NK-92 (cell line): ENCODE data around the gene RNH1.

Experiments used
- DNase-seq: peaks from one replicate; lab custom pipeline; 2025; ENCODE audit not compliant: unreplicated experiment; lab: John Stamatoyannopoulos, UW

RNH1 gene

GRCh38 chr11:499201-500076 lies 7.6 kb downstream of the RNH1 start:
- no peak for DNase-seq

DNA sequence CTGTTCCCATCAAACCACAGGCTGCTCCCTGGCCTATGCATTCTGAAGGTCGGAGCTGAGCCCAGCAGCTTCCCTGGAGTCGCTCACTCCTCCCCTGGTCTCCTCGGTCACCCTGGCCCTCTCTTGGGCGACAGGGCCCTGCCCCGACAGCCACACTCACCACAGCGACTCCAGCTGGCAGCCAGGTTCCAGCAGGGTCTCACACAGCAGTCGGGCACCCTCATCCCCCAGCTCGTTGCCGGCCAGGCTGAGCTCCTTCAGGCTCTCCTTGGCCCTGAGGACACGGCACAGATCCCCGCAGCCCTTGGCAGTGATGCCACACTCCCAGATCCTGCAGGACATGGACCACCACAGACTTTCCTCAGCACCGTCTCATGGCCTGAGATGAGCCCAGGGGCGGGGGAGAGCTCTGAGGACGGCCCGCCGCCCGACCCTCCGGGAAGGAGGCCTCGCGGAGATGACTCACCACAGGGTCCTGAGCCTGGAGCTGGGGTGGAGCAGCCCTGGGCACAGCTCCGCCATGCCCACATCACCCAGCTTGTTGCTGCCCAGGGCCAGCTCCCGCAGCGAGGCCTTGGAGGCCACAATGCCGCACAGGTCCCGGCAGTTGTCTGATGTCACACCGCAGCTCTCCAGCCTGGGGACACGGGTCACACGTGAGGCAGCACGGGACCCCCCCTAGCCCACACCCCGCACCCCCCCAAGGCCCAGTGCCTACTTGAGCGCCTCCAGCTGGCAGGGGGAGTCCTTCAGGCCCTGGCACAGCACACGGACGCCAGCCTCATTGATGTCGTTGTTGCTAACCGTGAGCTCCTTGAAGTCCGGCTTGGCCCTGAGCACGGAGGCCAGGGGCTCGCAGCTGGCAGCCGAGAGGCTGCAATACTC lies 8.5 kb downstream of the RNH1 start:
- DNase-seq: no peak

GRCh38 chr11:497565-498296 lies 9.3 kb downstream of the RNH1 start:
- DNase-seq: no peak

GRCh38 chr11:496834-497564 lies 10.0 kb downstream of the RNH1 start:
- no peak for DNase-seq

DNA sequence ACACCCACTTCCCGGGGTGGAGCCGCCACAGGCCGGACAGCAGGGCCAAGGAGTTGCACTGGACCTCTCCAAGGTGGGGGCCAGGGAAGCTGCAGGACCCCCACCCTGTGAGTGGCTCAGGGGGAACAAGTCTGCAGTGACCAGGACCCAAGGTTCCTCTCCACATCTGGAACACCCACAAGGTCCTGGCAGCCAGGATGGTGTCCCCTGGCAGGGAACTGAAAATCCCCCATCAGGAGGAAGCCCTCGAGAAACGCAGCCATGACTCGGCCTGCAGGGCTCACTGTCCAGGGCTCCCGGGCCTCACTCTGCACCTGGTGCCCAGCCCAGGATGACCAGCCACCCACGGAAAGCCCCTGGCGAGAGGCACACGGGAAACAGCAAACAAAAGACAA lies 11.5 kb downstream of the RNH1 start:
- DNase-seq: no peak

- no peak for DNase-seq
Observed at GRCh38 chr11:494761-495536, 12.1 kb downstream of the RNH1 start.

GRCh38 chr11:492427-493226 lies 14.4 kb downstream of the RNH1 start:
- DNase-seq: no peak

GRCh38 chr11:491358-491757 lies 15.7 kb downstream of the RNH1 start:
- DNase-seq: no peak

GRCh38 chr11:490930-491260 lies 16.1 kb downstream of the RNH1 start:
- DNase-seq: no peak

DNA sequence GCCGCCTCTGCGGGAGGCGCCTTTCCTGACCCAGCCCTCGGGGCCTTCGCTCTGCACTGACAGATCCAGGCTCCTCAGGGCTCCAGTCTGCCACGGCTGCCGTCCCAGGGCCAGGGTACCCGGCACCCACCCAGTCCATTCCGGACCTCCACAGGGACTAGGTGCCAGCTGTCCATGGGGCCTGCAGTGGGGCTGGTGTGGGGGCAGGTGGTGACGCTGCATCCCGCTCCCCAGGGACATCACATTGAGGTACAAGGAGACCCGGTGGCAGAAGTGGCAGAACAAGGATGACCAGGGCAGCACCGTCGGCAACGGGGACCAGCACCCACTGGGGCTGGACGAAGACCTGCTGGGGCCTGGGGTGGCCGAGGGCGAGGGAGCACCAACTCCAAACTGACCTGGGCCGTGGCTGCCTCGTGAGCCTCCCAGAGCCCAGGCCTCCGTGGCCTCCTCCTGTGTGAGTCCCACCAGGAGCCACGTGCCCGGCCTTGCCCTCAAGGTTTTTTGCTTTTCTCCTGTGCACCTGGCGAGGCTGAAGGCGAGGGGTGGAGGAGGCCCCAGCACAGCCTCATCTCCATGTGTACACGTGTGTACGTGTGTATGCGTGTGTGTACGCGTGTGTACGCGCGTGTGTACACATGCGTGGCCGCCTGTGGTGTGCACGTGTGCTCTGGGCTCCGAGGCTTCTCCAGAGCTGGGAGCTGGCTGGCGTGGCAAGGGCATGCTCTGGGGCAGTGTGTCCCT lies 16.7 kb downstream of the RNH1 start:
- DNase-seq: no peak

DNA sequence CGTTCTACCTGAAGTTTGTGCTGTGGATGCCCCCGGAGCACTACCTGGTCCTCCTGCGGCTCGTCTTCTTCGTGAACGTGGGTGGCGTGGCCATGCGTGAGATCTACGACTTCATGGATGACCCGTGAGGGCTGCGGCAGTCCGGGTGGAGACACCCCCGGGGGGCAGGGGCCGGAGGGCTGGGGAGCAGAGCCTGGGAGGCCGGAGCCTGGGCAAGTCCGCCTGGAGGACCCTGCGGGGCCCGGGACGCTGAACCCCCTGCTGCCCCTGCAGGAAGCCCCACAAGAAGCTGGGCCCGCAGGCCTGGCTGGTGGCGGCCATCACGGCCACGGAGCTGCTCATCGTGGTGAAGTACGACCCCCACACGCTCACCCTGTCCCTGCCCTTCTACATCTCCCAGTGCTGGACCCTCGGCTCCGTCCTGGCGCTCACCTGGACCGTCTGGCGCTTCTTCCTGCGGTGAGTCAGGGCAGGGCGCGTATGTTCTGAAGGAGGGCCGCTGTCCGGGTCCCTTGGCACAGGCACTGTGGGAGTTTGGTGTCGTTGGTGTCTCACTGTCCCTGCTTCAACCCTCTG lies 17.3 kb downstream of the RNH1 start:
- DNase-seq: no peak

- no peak for DNase-seq
Observed at GRCh38 chr11:488992-489391, 18.1 kb downstream of the RNH1 start.

DNA sequence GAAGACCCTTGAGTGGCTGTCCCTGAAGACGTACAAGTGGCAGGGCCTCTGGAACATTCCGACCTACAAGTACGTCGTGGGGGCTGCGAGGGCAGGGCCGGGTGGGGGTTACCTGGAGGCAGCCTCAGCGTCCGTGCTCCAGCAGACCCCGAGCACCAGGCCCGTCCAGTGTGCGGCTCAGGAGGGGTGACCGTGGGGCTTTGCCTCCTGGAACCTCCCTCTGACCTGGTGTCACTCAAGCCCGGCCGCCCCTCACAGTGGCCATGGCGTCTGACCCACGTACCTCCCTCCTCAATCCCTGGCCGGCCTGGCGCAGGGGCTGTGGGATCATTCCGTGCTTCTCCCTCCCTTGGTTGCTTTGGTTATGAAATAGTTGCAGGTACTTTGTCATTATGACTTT lies 18.5 kb downstream of the RNH1 start:
- DNase-seq: no peak

GRCh38 chr11:488062-488461 lies 19.0 kb downstream of the RNH1 start:
- no peak for DNase-seq

DNA sequence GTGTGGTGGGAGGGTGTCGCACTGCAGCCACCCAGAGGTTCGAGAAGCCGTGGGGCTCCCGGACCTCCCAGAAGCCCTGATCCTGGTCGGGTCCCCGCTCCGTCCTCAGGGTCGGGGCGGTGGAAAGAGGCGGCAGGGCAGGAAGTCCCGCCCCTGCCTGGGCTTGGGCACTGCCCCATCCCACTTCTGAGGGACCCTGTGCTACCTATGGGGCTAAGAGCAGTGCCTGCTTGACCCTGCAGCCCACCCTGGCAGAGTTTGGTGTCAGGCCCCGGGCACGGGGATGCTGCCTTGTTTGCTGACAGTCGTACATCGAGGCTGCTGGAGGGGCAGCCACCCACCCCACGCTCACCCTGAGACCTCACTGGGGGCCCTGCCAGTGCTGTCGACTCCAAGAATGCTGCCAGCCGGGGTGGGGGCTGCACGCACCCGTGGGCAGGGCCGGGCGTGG lies 19.4 kb downstream of the RNH1 start:
- DNase-seq: no peak

DNA sequence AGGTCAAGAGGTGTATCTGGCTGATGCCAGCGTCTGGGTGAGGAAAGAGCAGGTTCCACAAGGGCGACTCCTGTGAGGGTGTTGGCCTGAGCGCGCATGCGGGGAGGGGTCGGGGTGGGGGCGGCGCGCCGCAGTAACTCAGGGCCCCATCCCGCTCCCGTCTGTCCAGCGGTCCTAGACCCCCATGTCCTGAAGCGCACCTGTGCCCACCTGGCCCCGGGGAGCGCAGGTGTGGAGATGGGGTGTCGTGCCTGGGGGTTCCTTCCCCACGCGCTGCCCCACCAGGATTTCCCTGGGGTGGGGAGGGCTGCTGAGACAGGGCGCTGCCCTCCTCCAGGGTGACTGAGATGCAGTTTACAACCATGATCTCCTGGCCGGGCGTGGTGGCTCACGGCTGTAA lies 20.9 kb downstream of the RNH1 start:
- no peak for DNase-seq

DNA sequence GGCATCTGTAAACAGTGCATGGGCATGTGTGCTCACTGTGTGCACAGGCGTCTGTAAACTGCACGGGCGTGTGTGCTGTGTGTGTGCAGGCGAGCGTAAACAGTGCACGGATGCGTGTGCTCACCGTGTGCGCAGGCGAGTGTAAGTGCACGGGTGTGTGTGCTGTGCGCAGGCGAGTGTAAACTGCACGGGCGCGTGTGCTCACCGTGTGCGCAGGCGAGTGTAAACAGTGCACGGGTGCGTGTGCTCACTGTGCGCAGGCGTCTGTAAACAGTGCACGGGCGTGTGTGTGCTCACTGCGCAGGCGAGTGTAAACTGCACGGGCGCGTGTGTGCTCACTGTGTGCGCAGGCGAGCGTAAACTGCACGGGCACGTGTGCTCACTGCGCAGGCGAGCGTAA lies 22.4 kb downstream of the RNH1 start:
- no peak for DNase-seq

DNA sequence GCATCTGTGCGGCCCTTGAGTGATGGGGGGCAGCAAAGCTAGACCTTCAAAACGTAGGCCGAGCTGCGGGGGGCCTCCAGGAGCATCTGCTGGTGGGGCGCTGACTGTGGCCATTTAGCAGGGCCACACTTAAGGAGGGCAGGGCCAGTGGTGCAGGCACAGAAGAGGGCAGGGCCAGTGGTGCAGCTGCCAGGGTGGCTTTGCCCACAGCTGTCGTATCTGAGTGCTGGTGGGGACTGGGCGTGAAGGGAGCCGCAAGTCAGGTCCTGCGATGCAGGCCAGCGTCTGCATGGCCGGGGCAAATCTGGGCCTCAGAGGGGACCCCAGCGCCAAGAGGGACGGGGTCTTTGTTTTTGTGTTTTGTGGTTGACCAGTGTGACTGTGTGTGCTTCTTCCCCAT lies 27.7 kb downstream of the RNH1 start:
- DNase-seq: no peak
